Gastroesophageal sphincter (tissue), 3 donors: ENCODE results near the gene CAMKK1.

Experiments used
- EP300 ChIP-seq: sonication (generic); formaldehyde crosslinking; IDR thresholded peaks from one replicate; pipeline ENCODE4 v1.6.1; 2017; ENCODE audit warnings: antibody characterized with exemption, mild to moderate bottlenecking
- POLR2A ChIP-seq, 2 donors: fragments of 450-650 bp; IDR thresholded peaks; one replicate each; pipeline ENCODE4 v1.6.1; 2017; ENCODE audit warnings: antibody characterized with exemption in 2 of 2, mild to moderate bottlenecking in 2 of 2, moderate library complexity in 1 of 2
- TF ChIP-seq, protein P1 (sequence below), 4 experiments: fragments of 200-600 bp in 2 of 4; fragments of 450-650 bp in 2 of 4; sonication (generic) in 1 of 4; IDR thresholded peaks; one replicate each; pipeline ENCODE4 v1.5.1; 2017 to 2019; ENCODE audit warnings: antibody characterized with exemption in 4 of 4, mild to moderate bottlenecking in 2 of 4, moderate library complexity in 2 of 4

DNA sequence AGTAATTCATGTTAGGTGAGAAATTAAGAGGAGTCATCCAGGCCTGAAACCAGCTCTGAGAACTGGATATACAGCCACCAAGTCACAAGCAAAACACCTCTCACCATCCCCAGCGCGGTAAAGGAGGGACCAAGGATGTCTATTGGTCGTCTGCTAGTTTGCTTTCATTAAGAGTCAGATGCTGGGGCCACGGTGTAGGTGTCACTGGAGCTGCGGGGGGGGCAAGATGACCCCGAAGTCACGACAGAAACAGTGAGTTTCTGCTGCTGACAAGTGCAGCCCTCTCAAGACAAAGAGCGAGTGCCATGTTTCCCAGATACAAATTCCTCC is 47.6 kb downstream of the CAMKK1 start:
- TF ChIP-seq, protein P1, sequence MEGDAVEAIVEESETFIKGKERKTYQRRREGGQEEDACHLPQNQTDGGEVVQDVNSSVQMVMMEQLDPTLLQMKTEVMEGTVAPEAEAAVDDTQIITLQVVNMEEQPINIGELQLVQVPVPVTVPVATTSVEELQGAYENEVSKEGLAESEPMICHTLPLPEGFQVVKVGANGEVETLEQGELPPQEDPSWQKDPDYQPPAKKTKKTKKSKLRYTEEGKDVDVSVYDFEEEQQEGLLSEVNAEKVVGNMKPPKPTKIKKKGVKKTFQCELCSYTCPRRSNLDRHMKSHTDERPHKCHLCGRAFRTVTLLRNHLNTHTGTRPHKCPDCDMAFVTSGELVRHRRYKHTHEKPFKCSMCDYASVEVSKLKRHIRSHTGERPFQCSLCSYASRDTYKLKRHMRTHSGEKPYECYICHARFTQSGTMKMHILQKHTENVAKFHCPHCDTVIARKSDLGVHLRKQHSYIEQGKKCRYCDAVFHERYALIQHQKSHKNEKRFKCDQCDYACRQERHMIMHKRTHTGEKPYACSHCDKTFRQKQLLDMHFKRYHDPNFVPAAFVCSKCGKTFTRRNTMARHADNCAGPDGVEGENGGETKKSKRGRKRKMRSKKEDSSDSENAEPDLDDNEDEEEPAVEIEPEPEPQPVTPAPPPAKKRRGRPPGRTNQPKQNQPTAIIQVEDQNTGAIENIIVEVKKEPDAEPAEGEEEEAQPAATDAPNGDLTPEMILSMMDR (IDR thresholded peaks at IDR 0.05), result no peak
- TF ChIP-seq POLR2A (IDR thresholded peaks at IDR 0.05) (no peak), EP300 (no peak)
